ENCODE data around the gene SLC9A8. TPM values are rescaled to one million over a fixed set of nuclear protein-coding genes. Genes with fewer than 3 reads are reported as not detected.
A peak's percentile ranks its signal among the peaks of the same experiment; 100 is the strongest.
"Not testable (repeated sequence)": the region's sequence is repeated elsewhere in the genome, so short reads cannot be mapped to it uniquely, and the experiment has no call there.

SLC9A8 gene
- total RNA-seq, 1 donor from 2014 or later: 3.1 TPM

GRCh38 chr20:49797344-49797615 is 15.3 kb upstream of the SLC9A8 start:
- Histone ChIP-seq H3K4me3 (ENCODE audit: low read length in 3 of 3) (peak overlapping the region in 1 of 3 donors; percentile 29), H3K9ac (ENCODE audit: low read depth in 1 of 3, low read length in 3 of 3) (no peak overlapping the region), H3K4me1 (ENCODE audit: control insufficient read depth in 3 of 3, insufficient read depth in 3 of 3, low read length in 3 of 3) (peaks cover 3 to 8% (median 4%) of the 10 kb centered on the region in 3 donors), H3K9me3 (ENCODE audit: control insufficient read depth in 3 of 3, low read length in 3 of 3) (no peaks in the 10 kb centered on the region), H3K27ac (ENCODE audit: low read depth, low read length) (peak overlapping the region; percentile 72), H3K36me3 (ENCODE audit: control insufficient read depth in 3 of 3, insufficient read depth in 3 of 3, low read length in 3 of 3) (no peaks in the 10 kb centered on the region), H3K27me3 (ENCODE audit: control insufficient read depth in 3 of 3, insufficient read depth in 3 of 3, low read length in 3 of 3) (no peaks in the 10 kb centered on the region)

- Histone ChIP-seq H3K27ac (ENCODE audit: low read depth, low read length) (no peak overlapping the region), H3K4me1 (ENCODE audit: control insufficient read depth in 3 of 3, insufficient read depth in 3 of 3, low read length in 3 of 3) (peaks cover 3 to 8% (median 4%) of the 10 kb centered on the region in 3 donors), H3K36me3 (ENCODE audit: control insufficient read depth in 3 of 3, insufficient read depth in 3 of 3, low read length in 3 of 3) (no peaks in the 10 kb centered on the region), H3K27me3 (ENCODE audit: control insufficient read depth in 3 of 3, insufficient read depth in 3 of 3, low read length in 3 of 3) (no peaks in the 10 kb centered on the region), H3K9ac (ENCODE audit: low read depth in 1 of 3, low read length in 3 of 3) (no peak overlapping the region), H3K9me3 (ENCODE audit: control insufficient read depth in 3 of 3, low read length in 3 of 3) (no peaks in the 10 kb centered on the region), H3K4me3 (ENCODE audit: low read length in 3 of 3) (no peak overlapping the region)
Measured at GRCh38 chr20:49798718-49799117, 13.9 kb upstream of the SLC9A8 start.

GRCh38 chr20:49799698-49800097 is 12.9 kb upstream of the SLC9A8 start:
- H3K4me1 ChIP-seq (ENCODE audit: control insufficient read depth in 3 of 3, insufficient read depth in 3 of 3, low read length in 3 of 3): peaks cover 3 to 8% (median 4%) of the 10 kb centered on the region in 3 donors
- H3K9ac ChIP-seq (ENCODE audit: low read depth in 1 of 3, low read length in 3 of 3): no peak overlapping the region
- H3K27ac ChIP-seq (ENCODE audit: low read depth, low read length): no peak overlapping the region
- no peaks in the 10 kb centered on the region for H3K27me3 ChIP-seq (ENCODE audit: control insufficient read depth in 3 of 3, insufficient read depth in 3 of 3, low read length in 3 of 3)
- no peak overlapping the region for H3K4me3 ChIP-seq (ENCODE audit: low read length in 3 of 3)
- H3K36me3 ChIP-seq (ENCODE audit: control insufficient read depth in 3 of 3, insufficient read depth in 3 of 3, low read length in 3 of 3): no peaks in the 10 kb centered on the region
- no peaks in the 10 kb centered on the region for H3K9me3 ChIP-seq (ENCODE audit: control insufficient read depth in 3 of 3, low read length in 3 of 3)

- no peaks in the 10 kb centered on the region for H3K9me3 ChIP-seq (ENCODE audit: control insufficient read depth in 3 of 3, low read length in 3 of 3)
- no peak overlapping the region for H3K4me3 ChIP-seq (ENCODE audit: low read length in 3 of 3)
- H3K36me3 ChIP-seq (ENCODE audit: control insufficient read depth in 3 of 3, insufficient read depth in 3 of 3, low read length in 3 of 3): no peaks in the 10 kb centered on the region
- H3K9ac ChIP-seq (ENCODE audit: low read depth in 1 of 3, low read length in 3 of 3): no peak overlapping the region
- H3K27ac ChIP-seq (ENCODE audit: low read depth, low read length): no peak overlapping the region
- H3K27me3 ChIP-seq (ENCODE audit: control insufficient read depth in 3 of 3, insufficient read depth in 3 of 3, low read length in 3 of 3): no peaks in the 10 kb centered on the region
- H3K4me1 ChIP-seq (ENCODE audit: control insufficient read depth in 3 of 3, insufficient read depth in 3 of 3, low read length in 3 of 3): no peaks in the 10 kb centered on the region
Measured at GRCh38 chr20:49803418-49803817, 9.2 kb upstream of the SLC9A8 start.

GRCh38 chr20:49804364-49804763 is 8.3 kb upstream of the SLC9A8 start:
- no peak overlapping the region for H3K27ac ChIP-seq (ENCODE audit: low read depth, low read length)
- H3K9ac ChIP-seq (ENCODE audit: low read depth in 1 of 3, low read length in 3 of 3): no peak overlapping the region
- H3K9me3 ChIP-seq (ENCODE audit: control insufficient read depth in 3 of 3, low read length in 3 of 3): no peaks in the 10 kb centered on the region
- no peaks in the 10 kb centered on the region for H3K27me3 ChIP-seq (ENCODE audit: control insufficient read depth in 3 of 3, insufficient read depth in 3 of 3, low read length in 3 of 3)
- no peaks in the 10 kb centered on the region for H3K36me3 ChIP-seq (ENCODE audit: control insufficient read depth in 3 of 3, insufficient read depth in 3 of 3, low read length in 3 of 3)
- H3K4me3 ChIP-seq (ENCODE audit: low read length in 3 of 3): no peak overlapping the region
- no peaks in the 10 kb centered on the region for H3K4me1 ChIP-seq (ENCODE audit: control insufficient read depth in 3 of 3, insufficient read depth in 3 of 3, low read length in 3 of 3)

GRCh38 chr20:49805224-49805876 is 7.3 kb upstream of the SLC9A8 start:
- H3K9me3 ChIP-seq (ENCODE audit: control insufficient read depth in 3 of 3, low read length in 3 of 3); H3K27ac ChIP-seq (ENCODE audit: low read depth, low read length); H3K36me3 ChIP-seq (ENCODE audit: control insufficient read depth in 3 of 3, insufficient read depth in 3 of 3, low read length in 3 of 3); H3K9ac ChIP-seq (ENCODE audit: low read depth in 1 of 3, low read length in 3 of 3); H3K27me3 ChIP-seq (ENCODE audit: control insufficient read depth in 3 of 3, insufficient read depth in 3 of 3, low read length in 3 of 3); H3K4me3 ChIP-seq (ENCODE audit: low read length in 3 of 3); H3K4me1 ChIP-seq (ENCODE audit: control insufficient read depth in 3 of 3, insufficient read depth in 3 of 3, low read length in 3 of 3): not testable (repeated sequence)

GRCh38 chr20:49808753-49809152 is 3.9 kb upstream of the SLC9A8 start:
- H3K9me3 ChIP-seq (ENCODE audit: control insufficient read depth in 3 of 3, low read length in 3 of 3): no peaks in the 10 kb centered on the region
- H3K27me3 ChIP-seq (ENCODE audit: control insufficient read depth in 3 of 3, insufficient read depth in 3 of 3, low read length in 3 of 3): no peaks in the 10 kb centered on the region
- H3K4me1 ChIP-seq (ENCODE audit: control insufficient read depth in 3 of 3, insufficient read depth in 3 of 3, low read length in 3 of 3): peaks cover 12 to 14% (median 13%) of the 10 kb centered on the region in 3 donors
- H3K4me3 ChIP-seq (ENCODE audit: low read length in 3 of 3): no peak overlapping the region
- H3K9ac ChIP-seq (ENCODE audit: low read depth in 1 of 3, low read length in 3 of 3): no peak overlapping the region
- H3K27ac ChIP-seq (ENCODE audit: low read depth, low read length): no peak overlapping the region
- H3K36me3 ChIP-seq (ENCODE audit: control insufficient read depth in 3 of 3, insufficient read depth in 3 of 3, low read length in 3 of 3): no peaks in the 10 kb centered on the region

GRCh38 chr20:49809803-49810359 is 2.7 kb upstream of the SLC9A8 start:
- Histone ChIP-seq H3K4me3 (ENCODE audit: low read length in 3 of 3) (no peak overlapping the region), H3K27ac (ENCODE audit: low read depth, low read length) (no peak overlapping the region), H3K9ac (ENCODE audit: low read depth in 1 of 3, low read length in 3 of 3) (no peak overlapping the region), H3K4me1 (ENCODE audit: control insufficient read depth in 3 of 3, insufficient read depth in 3 of 3, low read length in 3 of 3) (peaks cover 21 to 26% (median 23%) of the 10 kb centered on the region in 3 donors), H3K36me3 (ENCODE audit: control insufficient read depth in 3 of 3, insufficient read depth in 3 of 3, low read length in 3 of 3) (peaks cover 0 to under 1% (median 0%) of the 10 kb centered on the region in 3 donors), H3K27me3 (ENCODE audit: control insufficient read depth in 3 of 3, insufficient read depth in 3 of 3, low read length in 3 of 3) (no peaks in the 10 kb centered on the region), H3K9me3 (ENCODE audit: control insufficient read depth in 3 of 3, low read length in 3 of 3) (no peaks in the 10 kb centered on the region)

- no peaks in the 10 kb centered on the region for H3K27me3 ChIP-seq (ENCODE audit: control insufficient read depth in 3 of 3, insufficient read depth in 3 of 3, low read length in 3 of 3)
- H3K4me1 ChIP-seq (ENCODE audit: control insufficient read depth in 3 of 3, insufficient read depth in 3 of 3, low read length in 3 of 3): peaks cover 23 to 29% (median 23%) of the 10 kb centered on the region in 3 donors
- H3K36me3 ChIP-seq (ENCODE audit: control insufficient read depth in 3 of 3, insufficient read depth in 3 of 3, low read length in 3 of 3): peaks cover 2 to 4% (median 4%) of the 10 kb centered on the region in 3 donors
- no peak overlapping the region for H3K9ac ChIP-seq (ENCODE audit: low read depth in 1 of 3, low read length in 3 of 3)
- no peak overlapping the region for H3K4me3 ChIP-seq (ENCODE audit: low read length in 3 of 3)
- H3K27ac ChIP-seq (ENCODE audit: low read depth, low read length): no peak overlapping the region
- no peaks in the 10 kb centered on the region for H3K9me3 ChIP-seq (ENCODE audit: control insufficient read depth in 3 of 3, low read length in 3 of 3)
Measured at GRCh38 chr20:49810491-49811190, 2.0 kb upstream of the SLC9A8 start.

GRCh38 chr20:49811825-49812506 is 662 bp upstream of the SLC9A8 start:
- Histone ChIP-seq H3K4me1 (ENCODE audit: control insufficient read depth in 3 of 3, insufficient read depth in 3 of 3, low read length in 3 of 3) (peaks cover 23 to 29% (median 23%) of the 10 kb centered on the region in 3 donors), H3K36me3 (ENCODE audit: control insufficient read depth in 3 of 3, insufficient read depth in 3 of 3, low read length in 3 of 3) (peaks cover 2 to 14% (median 12%) of the 10 kb centered on the region in 3 donors), H3K27ac (ENCODE audit: low read depth, low read length) (peak overlapping the region; percentile 80), H3K9ac (ENCODE audit: low read depth in 1 of 3, low read length in 3 of 3) (peak overlapping the region; percentile 82 to 95 (median 83)), H3K4me3 (ENCODE audit: low read length in 3 of 3) (peak overlapping the region; percentile 84 to 92 (median 84)), H3K9me3 (ENCODE audit: control insufficient read depth in 3 of 3, low read length in 3 of 3) (no peaks in the 10 kb centered on the region), H3K27me3 (ENCODE audit: control insufficient read depth in 3 of 3, insufficient read depth in 3 of 3, low read length in 3 of 3) (no peaks in the 10 kb centered on the region)
